Measurements from ENCODE around the gene PHACTR3. TPM values are rescaled to one million over a fixed set of nuclear protein-coding genes. Genes with fewer than 3 reads are reported as not detected.

PHACTR3 gene
- polyA plus RNA-seq, 1 donor: 5.0 TPM

GRCh38 chr20:59804871-59805665 lies 200.7 kb downstream of the PHACTR3 start:
- DNase-seq: no peak

GRCh38 chr20:59805786-59806577 lies 201.6 kb downstream of the PHACTR3 start:
- no peak for DNase-seq

- no peak for DNase-seq
These were observed 202.2 kb downstream of the PHACTR3 start for GRCh38 chr20:59806578-59806975.

GRCh38 chr20:59807909-59808728 lies 203.8 kb downstream of the PHACTR3 start:
- no peak for DNase-seq

GRCh38 chr20:59808729-59809381 lies 204.5 kb downstream of the PHACTR3 start:
- DNase-seq: no peak

- no peak for DNase-seq
These were observed 205.5 kb downstream of the PHACTR3 start for GRCh38 chr20:59809630-59810448.

- no peak for DNase-seq
These were observed 206.3 kb downstream of the PHACTR3 start for GRCh38 chr20:59810449-59811187.

DNA sequence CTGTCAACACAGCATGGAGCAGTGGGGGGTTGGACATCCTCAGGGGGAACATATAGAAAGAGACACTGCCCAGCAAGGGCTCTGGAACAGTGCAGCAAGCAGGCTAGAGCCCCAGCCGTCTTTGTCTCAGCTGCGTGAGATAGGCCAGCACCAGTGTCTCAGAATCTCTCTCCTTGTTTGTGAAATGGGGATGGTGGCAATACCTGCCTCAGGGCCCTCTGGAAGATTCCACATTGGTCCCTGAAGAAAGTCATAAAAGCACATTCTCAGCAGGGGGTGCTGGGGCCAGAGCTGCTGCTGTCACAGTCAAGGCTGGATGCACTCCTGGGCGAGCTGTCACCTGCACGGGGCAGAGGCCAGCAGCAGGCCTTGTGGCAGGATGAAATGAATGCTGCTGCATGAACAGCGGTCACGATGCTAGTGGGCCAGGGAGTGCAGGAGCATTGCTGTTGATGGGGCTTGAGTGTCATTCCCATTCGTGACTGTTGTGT lies 207.4 kb downstream of the PHACTR3 start:
- DNase-seq: no peak

GRCh38 chr20:59812286-59813125 lies 208.2 kb downstream of the PHACTR3 start:
- no peak for DNase-seq

GRCh38 chr20:59813126-59813947 lies 209.0 kb downstream of the PHACTR3 start:
- no peak for DNase-seq

- no peak for DNase-seq
These were observed 209.9 kb downstream of the PHACTR3 start for GRCh38 chr20:59813948-59814839.

DNA sequence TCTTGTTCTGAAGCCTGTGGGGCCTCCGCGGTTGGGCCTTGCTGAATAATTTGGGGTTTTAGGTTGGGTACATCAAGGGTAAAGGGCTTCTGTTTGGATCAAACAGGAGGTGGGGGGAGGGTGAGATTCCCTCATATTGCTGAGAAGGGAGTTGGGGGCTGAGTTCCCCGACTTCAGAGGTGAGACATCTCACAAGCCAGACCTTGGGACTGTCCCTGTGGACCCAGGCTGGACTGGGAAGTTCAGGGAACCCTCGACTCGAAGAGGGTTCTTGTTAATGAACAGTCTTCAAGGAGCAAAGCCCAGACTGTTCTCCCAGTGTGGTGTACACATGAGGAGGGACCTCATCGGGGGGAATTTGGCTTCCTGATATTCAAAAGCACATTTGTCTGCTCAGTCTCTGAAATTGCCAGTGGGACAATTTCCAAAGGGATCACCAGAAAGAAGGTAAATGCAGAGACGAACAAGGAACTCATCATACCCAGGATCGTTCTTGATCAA lies 210.6 kb downstream of the PHACTR3 start:
- DNase-seq: no peak

DNA sequence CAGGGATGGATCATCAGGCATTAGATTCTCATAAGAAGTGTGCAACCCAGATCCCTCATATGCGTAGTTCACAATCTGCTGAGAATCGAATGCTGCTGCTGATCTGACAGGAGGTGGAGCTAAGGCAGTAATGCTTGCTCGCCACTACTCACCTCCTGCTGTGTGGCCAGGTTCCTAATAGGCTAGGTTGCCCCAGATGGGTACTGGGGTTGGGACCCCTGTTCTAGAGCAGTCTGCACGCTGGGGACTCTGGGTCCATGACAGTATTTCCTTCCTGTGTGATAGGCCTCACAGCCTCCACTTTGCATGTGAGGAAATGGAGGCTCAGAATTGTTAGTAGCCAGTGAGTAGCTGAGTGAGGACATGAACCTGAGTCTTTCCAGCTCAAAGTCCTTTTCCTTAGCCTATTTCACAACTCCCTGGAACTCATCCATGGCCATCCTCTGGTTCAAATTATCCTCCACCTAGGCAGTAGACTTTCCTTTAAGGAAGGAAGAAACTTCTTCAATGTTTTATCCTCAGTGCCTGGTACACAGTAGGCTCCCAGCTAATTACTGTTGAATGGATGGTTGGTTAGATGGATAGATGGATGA lies 211.9 kb downstream of the PHACTR3 start:
- DNase-seq: no peak

GRCh38 chr20:59817406-59817805 lies 213.1 kb downstream of the PHACTR3 start:
- no peak for DNase-seq

GRCh38 chr20:59817846-59818615 lies 213.7 kb downstream of the PHACTR3 start:
- DNase-seq: no peak

DNA sequence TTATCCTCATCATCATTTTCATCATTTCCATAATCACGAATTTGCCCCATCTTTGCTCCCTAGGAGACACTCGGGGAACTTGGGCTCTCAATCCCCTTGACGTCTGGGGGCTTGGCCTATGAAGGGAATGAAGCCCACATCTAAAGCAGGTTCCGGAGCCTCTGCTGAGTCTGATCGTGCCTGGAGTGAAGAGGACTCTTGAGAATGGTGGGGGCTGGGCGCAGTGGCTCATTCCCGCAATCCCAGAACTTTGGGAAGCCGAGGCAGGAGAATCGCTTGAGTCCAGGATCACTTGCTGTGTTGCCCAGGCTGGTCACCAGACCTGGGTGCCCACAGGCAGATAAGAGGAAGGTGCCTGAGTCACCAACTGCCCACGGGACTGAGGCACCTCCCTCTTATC lies 214.6 kb downstream of the PHACTR3 start:
- DNase-seq: no peak
